Diencephalon (tissue), 1 donor: Measurements from ENCODE around the gene TBC1D3. TPM values are rescaled to one million over a fixed set of nuclear protein-coding genes. Genes with fewer than 3 reads are reported as not detected.

Source experiments
- small RNA-seq: library from RNA; depleted of rRNA; stranded (forward); fragments of <200 nt; gene quantifications from one replicate; pipeline ENCODE3, GENCODE V24; 2014
- total RNA-seq: library from RNA; depleted of rRNA; stranded (reverse); fragments of >200 nt; gene quantifications from one replicate; pipeline ENCODE4 v1.2.3, GENCODE V29; 2014

TBC1D3 gene
- not detected for total RNA-seq

GRCh38 chr17:38192455-38192854, at the start of gene TBC1D3:
TSS of gene TBC1D3 (minus strand) at chr17:38192555. CDS start at chr17:38191029, 1,526 bp downstream.

Small RNA genes lying within 50 kb of the gene (small RNA-seq; reads per million reads assigned to genes)
- gene RF00019 = not detected
- not detected for gene RNA5SP526

Other genes starting within 250 kb of the TBC1D3 start
- gene TBC1D3L, start 203.5 kb downstream of the TBC1D3 start, total RNA-seq = 4.6 TPM
- not detected for gene TBC1D3D, start 188.6 kb downstream of the TBC1D3 start, total RNA-seq
- gene TBC1D3C, start 123.9 kb downstream of the TBC1D3 start, total RNA-seq = 1.4 TPM
- not detected for gene TBC1D3E, start 64.6 kb downstream of the TBC1D3 start, total RNA-seq
- 20.3 TPM for gene MRPL45, start 104.6 kb upstream of the TBC1D3 start, total RNA-seq
- 4.6 TPM for gene GPR179, start 151.4 kb upstream of the TBC1D3 start, total RNA-seq
- 44.1 TPM for gene SOCS7, start 159.3 kb upstream of the TBC1D3 start, total RNA-seq
- gene ARHGAP23, start 235.9 kb upstream of the TBC1D3 start, total RNA-seq = 51.2 TPM